HG02840 (cell line): Measurements from ENCODE around the gene ZNF730.
A peak's percentile ranks its signal among the peaks of the same experiment; 100 is the strongest.
"Not testable (repeated sequence)": the region's sequence is repeated elsewhere in the genome, so short reads cannot be mapped to it uniquely, and the experiment has no call there.

Source experiments
- ATAC-seq: cut with Tn5 transposase; IDR thresholded peaks from one replicate; pipeline ENCODE4 v1.9.1; 2021; ENCODE audit warnings: mild to moderate bottlenecking, moderate library complexity, moderate number of reproducible peaks; ENCODE audit not compliant: unreplicated experiment, low FRiP score

ZNF730 gene

GRCh38 chr19:23116802-23117571 is at the start of gene ZNF730:
Gene ZNF730 (plus strand): TSS chr19:23117025. CDS start chr19:23117174, 149 bp downstream.
- peak; percentile 79 for ATAC-seq

DNA sequence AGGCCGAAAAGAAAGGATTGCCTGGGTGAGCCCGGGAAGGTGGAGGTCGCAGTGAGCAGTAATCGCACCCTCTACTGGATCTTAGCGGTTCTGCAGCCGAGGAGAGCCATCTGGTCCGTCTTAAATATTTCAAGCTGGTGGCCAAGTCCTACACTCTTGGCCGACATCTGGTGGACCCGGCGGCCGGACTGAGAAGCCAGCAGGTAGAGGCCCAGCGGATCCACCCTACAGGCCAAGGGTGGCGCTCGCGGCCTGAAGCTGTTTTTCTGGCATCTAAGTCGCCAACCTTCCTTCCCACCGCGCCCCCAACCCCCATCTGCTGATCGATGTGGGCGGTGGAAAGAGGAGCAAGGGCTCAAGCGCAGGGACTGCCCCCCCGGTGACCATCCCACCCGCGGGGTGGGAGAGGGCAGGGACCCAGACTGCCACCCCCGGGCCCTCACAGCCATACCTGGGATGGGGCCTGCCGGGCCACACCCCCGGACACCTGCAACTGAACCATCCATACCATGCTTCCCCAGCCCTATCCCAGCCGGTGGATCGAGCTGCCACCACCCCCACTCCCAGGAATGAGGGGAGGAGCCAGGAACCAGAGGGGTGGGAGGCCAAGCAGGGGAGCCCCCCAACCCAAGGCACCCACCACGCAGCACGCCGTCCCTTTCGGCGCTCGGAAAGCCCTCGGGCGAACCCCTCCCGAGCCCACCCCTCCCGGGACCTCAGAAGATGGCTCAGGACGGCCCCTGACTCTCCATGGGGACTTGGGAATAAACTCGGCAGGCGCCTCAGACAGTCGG is 46.3 kb upstream of the ZNF730 start:
- no peak for ATAC-seq

GRCh38 chr19:23071147-23071511 is 45.7 kb upstream of the ZNF730 start:
- no peak for ATAC-seq

GRCh38 chr19:23075031-23075733 is 41.6 kb upstream of the ZNF730 start:
- no peak for ATAC-seq

DNA sequence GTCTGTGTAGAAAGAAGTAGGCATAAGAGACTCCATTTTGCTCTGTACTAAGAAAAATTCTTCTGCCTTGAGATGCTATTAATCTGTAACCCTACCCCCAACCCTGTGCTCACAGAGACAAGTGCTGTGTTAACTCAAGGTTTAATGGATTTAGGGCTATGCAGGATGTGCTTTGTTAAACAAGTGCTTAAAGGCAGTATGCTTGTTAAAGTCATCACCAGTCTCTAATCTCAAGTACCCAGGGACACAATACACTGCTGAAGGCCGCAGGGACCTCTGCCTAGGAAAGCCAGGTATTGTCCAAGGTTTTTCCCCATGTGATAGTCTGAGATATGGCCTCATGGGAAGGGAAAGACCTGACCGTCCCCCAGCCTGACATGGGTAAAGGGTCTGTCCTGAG is 39.0 kb upstream of the ZNF730 start:
- ATAC-seq, result not testable (repeated sequence)

DNA sequence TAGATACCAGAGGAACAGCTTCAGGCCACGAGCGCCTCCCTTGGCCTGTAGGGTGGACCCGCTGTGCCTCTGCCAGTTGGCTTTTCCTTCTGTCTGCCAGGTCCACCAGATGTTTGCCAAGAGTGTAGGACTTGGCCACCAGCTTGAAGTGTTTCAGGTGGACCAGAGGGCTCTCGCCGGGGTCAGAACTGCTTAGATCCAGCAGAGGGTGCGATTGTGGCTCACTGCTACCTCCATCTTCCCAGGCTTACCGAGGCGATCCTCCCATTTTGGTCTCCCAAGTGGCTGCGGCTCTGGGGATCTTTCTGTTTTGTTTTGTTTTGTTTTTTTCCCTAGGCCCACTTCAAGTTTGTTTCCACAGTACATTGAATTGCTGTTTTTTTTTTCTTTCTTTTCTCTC is 23.0 kb upstream of the ZNF730 start:
- ATAC-seq, result no peak

- ATAC-seq, result no peak
Observed at GRCh38 chr19:23095418-23095817, 21.4 kb upstream of the ZNF730 start.

GRCh38 chr19:23098286-23098685 is 18.5 kb upstream of the ZNF730 start:
- ATAC-seq, result no peak

- no peak for ATAC-seq
Observed at GRCh38 chr19:23098988-23099387, 17.8 kb upstream of the ZNF730 start.

GRCh38 chr19:23099966-23100365 is 16.9 kb upstream of the ZNF730 start:
- ATAC-seq, result no peak

GRCh38 chr19:23101241-23101640 is 15.6 kb upstream of the ZNF730 start:
- ATAC-seq, result no peak

- no peak for ATAC-seq
Observed at GRCh38 chr19:23118400-23118799, 1.6 kb downstream of the ZNF730 start.

- not testable (repeated sequence) for ATAC-seq
Observed at GRCh38 chr19:23134211-23134610, 17.4 kb downstream of the ZNF730 start.

DNA sequence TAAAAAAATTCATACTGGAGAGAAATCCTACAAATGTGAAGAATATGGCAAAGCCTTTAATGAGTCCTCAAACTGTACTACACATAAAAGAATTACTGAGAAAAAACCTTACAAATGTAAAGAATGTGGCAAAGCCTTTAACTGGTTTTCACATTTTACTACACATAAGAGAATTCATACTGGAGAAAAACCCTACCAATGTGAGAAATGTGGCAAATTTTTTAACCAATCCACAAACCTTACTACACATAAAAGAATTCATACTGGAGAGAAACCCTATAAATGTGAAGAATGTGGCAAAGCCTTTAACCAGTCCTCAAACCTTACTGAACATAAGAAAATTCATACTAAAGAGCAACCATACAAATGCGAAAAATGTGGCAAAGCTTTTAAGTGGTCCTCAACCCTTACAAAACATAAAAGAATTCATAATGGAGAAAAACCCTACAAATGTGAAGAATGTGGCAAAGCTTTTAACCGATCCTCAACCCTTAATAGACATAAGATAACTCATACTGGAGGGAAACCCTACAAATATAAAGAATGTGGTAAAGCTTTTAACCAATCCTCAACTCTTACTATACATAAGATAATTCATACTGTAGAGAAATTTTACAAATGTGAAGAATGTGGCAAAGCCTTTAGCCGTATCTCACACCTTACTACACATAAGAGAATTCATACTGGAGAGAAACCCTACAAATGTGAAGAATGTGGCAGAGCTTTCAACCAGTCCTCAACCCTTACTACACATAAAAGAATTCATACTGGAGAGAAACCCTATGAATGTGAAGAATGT is 29.0 kb downstream of the ZNF730 start:
- no peak for ATAC-seq

- no peak for ATAC-seq
Observed at GRCh38 chr19:23160766-23161165, 43.9 kb downstream of the ZNF730 start.

GRCh38 chr19:23168286-23168685 is 51.5 kb downstream of the ZNF730 start:
- ATAC-seq, result not testable (repeated sequence)

GRCh38 chr19:23183251-23183650 is 66.4 kb downstream of the ZNF730 start:
- ATAC-seq, result no peak

DNA sequence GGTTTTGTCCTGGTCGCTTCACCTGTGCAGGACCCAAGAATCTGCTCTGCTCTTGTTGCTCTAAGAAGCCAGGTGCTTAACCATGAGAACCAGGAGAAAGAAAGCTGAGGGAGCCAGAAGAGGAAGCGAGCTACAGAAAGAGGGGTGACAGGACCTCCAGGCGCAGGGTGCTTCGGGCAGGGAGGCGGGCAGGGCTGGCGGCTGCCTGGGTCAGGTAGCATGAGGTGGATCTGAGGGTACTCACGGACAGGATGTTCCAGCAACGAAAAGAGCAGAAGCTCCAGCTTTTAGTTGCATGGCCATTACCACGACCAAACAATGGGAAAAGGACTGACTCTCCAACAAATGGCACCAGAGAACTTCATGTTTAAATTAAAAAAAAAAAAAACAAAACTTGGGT is 73.5 kb downstream of the ZNF730 start:
- ATAC-seq, result no peak
